ENCODE results near the gene KLF7.

The KLF7 gene

DNA sequence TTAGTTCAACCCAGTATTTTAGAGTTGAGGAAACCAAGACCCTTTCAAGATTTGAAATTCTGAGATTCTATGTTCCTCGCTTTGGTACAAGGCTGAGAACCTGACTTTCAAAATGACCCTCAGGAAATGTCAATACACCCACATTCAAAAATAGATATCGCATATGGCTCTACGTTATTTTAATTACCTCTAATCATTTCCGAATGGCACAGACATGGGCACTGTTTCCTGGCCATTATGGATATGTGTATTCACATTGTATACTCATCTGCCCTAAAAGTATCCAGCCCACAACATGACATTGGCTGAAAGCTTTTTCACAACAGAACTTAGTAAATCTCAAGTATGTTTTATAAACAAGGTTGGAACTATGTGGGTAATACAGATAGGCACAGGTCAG, 6.7 kb downstream of the KLF7 start:
- DNase-seq, result no peak
- H3K4me1 ChIP-seq, result peaks cover 0 to 83% (median 70%) of the 10 kb centered on the region in 4 donors
- no peaks in the 10 kb centered on the region for H3K36me3 ChIP-seq
- H3K27ac ChIP-seq, result peak overlapping the region; percentile 40 to 100
- intact Hi-C loops (cut with DNase I; ENCODE audit: low total_unique reads), result no loop called here
- H3K4me3 ChIP-seq, result no peak overlapping the region
- H3K27me3 ChIP-seq, result no peaks in the 10 kb centered on the region
- H3K9me3 ChIP-seq, result no peaks in the 10 kb centered on the region
- TF ChIP-seq CTCF (IDR thresholded peaks at IDR 0.05), result no peak

- H3K4me1 ChIP-seq, result peaks cover 0 to 96% (median 79%) of the 10 kb centered on the region in 4 donors
- no peaks in the 10 kb centered on the region for H3K9me3 ChIP-seq
- no peaks in the 10 kb centered on the region for H3K36me3 ChIP-seq
- no peak for TF ChIP-seq CTCF (IDR thresholded peaks at IDR 0.05)
- peak overlapping the region; percentile 11 to 100 for H3K27ac ChIP-seq
- DNase-seq, result no peak
- no peak overlapping the region for H3K4me3 ChIP-seq
- intact Hi-C loops (cut with DNase I; ENCODE audit: low total_unique reads), result no loop called here
- no peaks in the 10 kb centered on the region for H3K27me3 ChIP-seq
These were observed 8.0 kb downstream of the KLF7 start for GRCh38 chr2:207157731-207158130.

DNA sequence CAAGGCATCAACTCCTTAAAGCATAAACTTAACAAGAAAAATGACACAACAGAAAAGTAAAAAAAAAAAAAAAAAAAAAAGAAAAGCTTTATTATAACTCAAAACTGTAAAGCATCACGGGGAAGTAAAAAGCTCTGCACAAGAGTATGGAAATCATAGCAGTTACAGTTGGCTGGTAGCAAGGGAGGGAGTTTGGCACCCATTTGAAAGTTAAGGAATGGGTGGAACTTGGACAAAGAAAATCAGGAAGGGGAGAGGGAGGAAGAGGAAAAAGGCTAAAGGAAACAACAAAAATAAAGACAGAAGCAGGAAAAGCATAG, 8.6 kb downstream of the KLF7 start:
- TF ChIP-seq CTCF (IDR thresholded peaks at IDR 0.05), result no peak
- DNase-seq, result no peak
- Histone ChIP-seq H3K27ac (peak overlapping the region in 1 of 2 donors; percentile 100), H3K4me3 (no peak overlapping the region), H3K27me3 (no peaks in the 10 kb centered on the region), H3K9me3 (no peaks in the 10 kb centered on the region), H3K4me1 (peaks cover 0 to 100% (median 83%) of the 10 kb centered on the region in 4 donors), H3K36me3 (no peaks in the 10 kb centered on the region)
- intact Hi-C loops (cut with DNase I; ENCODE audit: low total_unique reads), result no loop called here

- no peak for DNase-seq
- no peaks in the 10 kb centered on the region for H3K27me3 ChIP-seq
- no peak for TF ChIP-seq CTCF (IDR thresholded peaks at IDR 0.05)
- H3K36me3 ChIP-seq, result no peaks in the 10 kb centered on the region
- H3K27ac ChIP-seq, result peak overlapping the region in 1 of 2 donors; percentile 100
- peaks cover 0 to 100% (median 81%) of the 10 kb centered on the region in 4 donors for H3K4me1 ChIP-seq
- H3K4me3 ChIP-seq, result no peak overlapping the region
- intact Hi-C loops (cut with DNase I; ENCODE audit: low total_unique reads), result no loop called here
- H3K9me3 ChIP-seq, result no peaks in the 10 kb centered on the region
These were observed 9.1 kb downstream of the KLF7 start for GRCh38 chr2:207156451-207157161.

DNA sequence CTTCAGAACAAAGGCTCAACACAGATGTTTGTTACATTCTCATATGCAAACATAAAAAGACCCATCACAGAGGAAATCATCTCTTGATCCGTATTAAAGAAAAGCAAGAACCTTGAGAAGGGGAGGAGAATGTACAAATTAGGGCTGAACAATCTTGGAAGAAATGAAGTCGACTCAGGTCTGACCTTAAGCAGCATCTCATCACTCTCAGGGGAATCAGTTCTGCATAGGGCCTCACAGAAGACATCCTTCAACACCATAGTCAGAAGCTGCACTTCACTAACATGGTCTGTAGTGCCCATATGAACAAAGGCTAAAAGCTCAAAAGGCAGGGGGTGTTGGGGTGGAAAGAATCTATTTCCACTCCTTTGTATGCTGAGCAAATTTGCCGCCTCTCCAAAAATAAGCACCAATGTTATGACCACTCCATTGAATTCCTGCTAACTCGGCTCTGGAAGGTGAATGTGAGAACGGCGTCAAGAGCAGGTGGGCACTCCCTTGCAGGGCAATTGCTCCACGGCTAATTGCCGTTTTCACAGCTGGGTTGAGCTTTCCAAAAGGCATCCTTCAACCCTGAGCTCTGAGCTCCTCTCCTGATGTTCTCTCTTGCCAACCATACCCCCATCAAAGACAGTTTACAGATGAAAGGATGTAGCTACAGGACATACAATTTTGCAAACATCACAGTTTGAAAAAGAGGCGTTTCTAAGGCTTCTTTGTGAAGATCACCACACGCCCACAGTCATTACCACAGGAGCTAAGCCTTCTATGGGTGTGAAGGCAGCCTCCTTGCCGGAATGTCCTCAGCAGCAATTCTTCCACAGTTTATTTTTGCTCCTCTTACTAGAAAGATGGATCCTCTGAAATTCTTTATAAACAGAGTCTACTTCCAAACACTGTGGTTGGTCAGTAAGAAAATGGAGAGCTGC, 10.0 kb downstream of the KLF7 start:
- intact Hi-C loops (cut with DNase I; ENCODE audit: low total_unique reads), result no loop called here
- Histone ChIP-seq H3K4me3 (no peak overlapping the region), H3K27me3 (no peaks in the 10 kb centered on the region), H3K4me1 (peaks cover 0 to 100% (median 82%) of the 10 kb centered on the region in 4 donors), H3K9me3 (no peaks in the 10 kb centered on the region), H3K27ac (peak overlapping the region in 1 of 2 donors; percentile 100), H3K36me3 (no peaks in the 10 kb centered on the region)
- no peak for DNase-seq
- TF ChIP-seq CTCF (IDR thresholded peaks at IDR 0.05), result no peak
